Right renal cortex interstitium (tissue), 3 donors: Measurements from ENCODE around the gene EFEMP1. TPM values are rescaled to one million over a fixed set of nuclear protein-coding genes. Genes with fewer than 3 reads are reported as not detected.

ENCODE experiments used
- DNase-seq, 3 donors: peaks; one replicate each; pipeline ENCODE4 v3.0.0-alpha.2; 2013; ENCODE audit warnings: low read depth in 3 of 3, low spot score in 2 of 3
- polyA plus RNA-seq, 3 donors: library from polyadenylated mRNA; unstranded; fragments of 120-200 nt; gene quantifications; one replicate each; pipeline ENCODE4 v1.2.1, GENCODE V29; 2013; ENCODE audit not compliant: insufficient read length in 3 of 3

The EFEMP1 gene
- polyA plus RNA-seq, 3 donors = 91.9 to 111 (median 107) TPM

DNA sequence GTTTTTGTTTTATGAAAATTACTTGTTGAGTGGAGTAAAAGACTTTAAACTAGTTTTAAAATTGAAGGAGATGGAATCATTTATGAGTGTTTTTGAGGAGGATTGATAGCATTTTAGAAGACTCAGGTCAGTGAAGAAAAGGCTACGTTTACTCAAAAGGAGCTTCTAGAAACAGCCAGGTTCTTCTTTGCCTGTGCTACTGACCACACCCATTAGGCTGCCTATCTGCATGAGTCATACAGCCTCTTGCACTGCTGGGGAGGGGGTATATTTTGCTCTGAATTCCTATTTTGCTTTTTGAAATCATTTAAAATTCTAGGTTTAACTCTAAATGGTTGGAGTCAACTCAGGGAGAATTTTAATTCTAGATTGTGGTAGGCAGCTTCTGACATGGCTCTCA, 22.3 kb downstream of the EFEMP1 start:
- DNase-seq = no peak

DNA sequence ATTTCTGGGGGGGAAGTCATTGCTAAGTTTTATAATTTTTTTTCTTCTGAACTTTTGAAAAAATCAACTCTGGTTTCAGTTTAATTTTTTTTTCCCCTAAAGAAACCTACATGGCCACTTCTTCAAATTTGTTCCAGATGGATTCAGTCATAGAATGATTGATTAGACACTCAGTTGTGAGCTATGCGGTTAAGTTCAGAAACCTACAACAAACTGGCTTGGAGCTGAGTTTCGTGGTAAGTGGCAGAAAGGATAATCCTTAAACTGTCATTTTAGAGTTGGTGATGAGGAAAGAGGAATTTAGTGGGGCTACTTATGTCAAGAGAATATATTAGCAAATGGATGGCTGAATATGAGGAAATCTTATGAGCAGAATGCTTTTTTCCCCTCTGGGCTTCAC, 23.7 kb downstream of the EFEMP1 start:
- DNase-seq = no peak

DNA sequence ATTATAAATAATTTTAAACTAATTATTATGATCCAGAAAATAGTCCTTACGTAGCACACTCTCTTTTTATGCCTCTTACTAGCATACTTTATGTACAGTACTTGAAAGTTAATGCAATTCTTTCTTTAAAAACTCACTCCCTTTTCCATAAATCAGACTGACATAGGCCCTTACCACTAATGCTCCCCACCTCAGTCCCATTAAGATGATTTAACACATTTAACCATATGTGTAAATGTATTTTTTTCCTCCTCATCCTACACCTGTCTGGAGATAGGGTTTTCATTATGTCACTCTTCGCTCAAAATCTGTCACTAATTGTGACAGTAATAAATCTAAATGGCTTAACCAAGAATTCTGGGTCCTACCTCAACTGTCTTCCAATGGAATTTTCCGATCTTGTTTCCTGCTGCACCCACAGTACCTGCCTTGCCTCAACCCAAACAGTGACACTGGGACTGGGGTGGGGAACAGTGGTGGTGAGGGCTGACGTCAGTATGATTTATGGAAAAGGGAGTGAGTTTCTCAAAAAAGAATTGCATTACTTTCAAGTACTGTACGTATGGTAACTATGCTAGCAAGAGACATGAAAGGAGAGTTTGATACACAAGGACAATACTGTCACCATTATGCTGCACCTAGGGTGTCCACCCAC, 25.1 kb downstream of the EFEMP1 start:
- no peak for DNase-seq

DNA sequence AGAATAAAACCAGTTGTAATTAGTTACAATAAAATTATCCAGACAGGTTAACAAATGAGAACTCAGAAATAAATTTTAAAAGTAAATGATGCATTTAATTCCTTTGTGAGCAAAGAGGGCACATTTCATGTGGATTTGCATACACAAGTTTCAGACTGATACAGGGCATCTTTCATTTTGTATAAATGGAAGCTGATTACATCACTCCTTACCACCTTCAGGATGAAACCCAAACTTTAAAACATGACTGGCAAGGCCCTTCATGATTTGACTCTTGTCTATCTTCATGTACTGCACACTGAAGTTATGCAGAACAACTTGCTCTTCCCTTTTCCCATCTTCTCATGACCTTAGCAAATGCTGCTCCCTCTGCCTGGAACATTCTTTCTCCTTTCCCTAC, 26.9 kb downstream of the EFEMP1 start:
- no peak for DNase-seq

DNA sequence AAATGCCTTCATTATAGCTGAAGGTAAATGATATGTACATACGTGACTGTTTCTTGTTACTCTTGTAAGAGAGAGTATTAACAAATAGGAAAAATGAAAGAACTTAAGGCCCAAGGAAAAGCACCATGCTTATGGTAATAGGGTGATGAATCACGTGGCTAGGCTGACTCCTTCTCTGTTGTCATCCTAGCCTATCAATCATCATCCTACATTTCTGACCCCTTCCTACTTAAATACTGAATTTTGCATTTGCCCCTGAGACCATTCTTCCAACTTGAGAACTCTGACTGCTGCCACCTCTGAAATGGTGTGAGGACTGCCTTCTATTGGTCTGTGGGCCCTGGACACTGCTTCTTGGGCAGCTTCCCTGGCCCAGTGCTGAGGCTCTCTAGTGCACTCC, 28.9 kb downstream of the EFEMP1 start:
- no peak for DNase-seq

DNA sequence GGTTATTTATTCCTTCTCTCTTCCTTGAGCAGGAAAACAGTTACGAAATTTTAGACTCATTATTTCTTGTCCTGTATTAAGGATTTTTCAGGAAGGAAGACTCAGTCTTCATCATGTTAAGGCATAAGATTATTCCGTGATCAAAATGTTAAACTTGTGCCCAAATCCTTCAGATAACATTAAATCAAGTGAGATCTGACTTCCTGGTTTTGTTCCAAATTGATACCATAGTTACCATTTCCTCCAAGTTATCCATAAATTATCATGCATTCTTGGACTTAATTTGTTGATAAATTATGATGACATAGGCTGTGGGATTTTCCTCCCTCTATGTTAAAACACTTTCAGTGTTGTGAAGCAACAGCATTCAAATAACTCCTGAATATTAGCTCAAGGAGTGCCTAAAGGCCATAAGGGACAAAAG, 31.9 kb downstream of the EFEMP1 start:
- DNase-seq = no peak

DNA sequence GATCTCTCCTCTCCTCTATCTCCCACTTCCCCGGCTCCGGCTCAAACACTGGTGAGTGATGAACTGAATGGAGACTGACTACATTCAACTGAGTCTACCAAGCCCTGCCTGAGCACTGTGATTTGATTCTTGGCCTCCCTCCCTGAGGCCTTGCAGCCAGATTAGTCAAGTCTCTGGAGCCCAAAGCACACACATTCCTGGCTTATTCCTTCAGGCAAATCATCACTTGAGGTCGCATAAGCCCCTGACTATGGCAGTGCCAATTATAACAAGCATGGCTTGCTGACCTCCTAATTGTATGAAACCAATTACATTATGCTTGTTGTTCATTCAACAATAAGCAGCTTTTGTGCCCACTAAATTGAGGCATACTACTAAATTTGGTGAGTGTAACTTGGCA, 34.6 kb downstream of the EFEMP1 start:
- DNase-seq = no peak

DNA sequence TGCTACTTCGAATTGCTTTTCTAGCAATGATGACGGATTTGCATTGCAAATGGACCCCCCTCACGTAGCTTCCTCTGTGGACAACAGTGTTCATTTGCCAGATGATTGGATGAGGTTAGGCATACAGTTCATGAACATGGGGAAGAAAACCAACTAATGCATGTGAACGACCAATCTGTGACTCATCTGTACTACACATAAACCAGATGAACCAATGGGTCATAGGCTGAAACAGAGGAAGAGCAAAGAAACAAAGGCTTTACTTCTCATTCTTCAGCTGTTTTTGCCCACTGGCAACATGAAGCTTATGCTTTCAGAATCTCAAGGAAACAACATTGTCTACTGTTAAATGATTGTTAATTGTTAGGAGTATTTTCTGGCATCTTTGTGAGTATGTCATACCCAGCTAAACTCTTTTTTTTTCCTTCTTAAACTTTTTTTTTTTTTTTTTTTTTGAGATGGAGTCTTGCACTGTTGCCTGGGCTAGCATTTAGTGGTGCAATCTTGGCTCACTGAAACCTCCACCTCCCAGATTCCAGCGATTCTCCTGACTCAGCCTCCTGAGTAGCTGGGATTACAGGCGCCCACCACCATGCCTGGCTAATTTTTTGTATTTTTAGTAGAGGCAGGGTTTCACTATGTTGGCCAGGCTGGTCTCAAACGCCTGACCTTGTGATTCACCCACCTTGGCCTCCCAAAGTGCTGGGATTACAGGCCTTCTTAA, 35.5 kb downstream of the EFEMP1 start:
- no peak for DNase-seq

DNA sequence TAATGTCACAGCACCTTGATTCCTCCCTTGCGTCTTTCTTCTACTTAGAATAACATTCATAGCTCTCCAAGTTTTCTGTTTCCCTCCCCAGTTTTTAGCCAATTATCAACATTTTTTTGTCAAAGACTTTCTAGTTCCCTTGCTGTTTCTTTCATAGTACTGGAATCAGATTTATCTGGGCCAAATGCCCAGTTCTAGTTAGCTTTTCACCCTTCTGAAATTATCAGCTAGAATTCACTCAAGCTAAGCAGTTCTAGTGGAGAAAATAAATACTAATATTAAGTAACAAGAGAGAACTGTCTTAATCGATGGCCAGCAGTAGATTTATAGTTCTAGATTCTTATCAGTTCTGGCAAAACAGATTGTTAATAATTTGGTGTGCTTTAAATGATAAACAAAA, 36.2 kb downstream of the EFEMP1 start:
- no peak for DNase-seq

DNA sequence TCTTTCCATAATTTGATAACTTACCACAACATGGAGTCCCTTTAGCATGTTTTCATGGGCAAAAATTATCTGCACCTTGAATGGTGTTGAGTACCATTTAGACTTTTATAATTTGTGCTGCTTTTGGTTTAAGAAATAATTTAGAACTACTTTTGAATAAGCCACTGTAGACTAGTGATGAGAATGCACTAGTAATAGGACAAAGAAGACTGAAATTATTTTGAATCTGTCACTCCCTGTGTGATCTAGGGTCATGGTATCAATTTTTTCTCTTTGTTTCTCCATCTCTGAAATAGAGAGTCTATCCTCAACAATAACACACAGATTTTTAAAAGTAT, 37.7 kb downstream of the EFEMP1 start:
- no peak for DNase-seq

DNA sequence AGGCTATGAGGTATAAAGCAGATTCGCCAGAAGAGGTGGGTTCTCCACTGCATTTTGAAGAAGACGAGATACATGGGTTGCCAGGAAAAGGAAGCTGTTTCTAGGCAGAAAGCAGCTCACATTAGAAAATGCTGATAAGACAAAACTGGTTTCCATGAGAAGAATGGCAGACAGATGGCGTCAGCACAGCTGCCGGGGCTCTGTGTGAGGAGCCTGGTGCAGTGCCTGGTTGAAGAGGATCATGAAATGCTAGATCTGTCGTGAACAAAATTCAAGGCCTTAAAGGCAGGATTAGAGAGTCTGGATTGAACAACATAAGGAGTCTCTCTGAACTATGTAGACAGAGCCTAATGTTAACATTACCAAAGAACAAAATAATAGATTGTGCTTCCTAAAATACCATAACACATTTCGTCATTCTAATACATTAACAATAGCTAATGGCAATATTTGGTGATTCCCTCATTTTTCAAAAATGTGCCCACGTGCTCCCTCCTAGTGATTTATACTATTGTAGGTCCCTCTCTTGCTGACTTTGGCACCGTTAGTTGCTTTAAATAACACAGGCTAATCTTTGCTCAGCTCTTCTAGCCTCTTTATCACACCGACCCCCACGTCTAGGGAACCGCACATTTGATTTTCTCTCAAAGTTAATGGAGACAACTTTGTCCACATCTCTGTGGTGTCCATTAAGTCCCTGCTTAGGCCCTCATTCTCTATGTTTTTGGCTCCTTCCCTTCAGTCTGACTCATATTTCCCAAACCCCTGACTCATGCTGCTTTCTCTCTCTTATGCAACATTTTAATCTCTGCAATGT, 38.2 kb downstream of the EFEMP1 start:
- no peak for DNase-seq

DNA sequence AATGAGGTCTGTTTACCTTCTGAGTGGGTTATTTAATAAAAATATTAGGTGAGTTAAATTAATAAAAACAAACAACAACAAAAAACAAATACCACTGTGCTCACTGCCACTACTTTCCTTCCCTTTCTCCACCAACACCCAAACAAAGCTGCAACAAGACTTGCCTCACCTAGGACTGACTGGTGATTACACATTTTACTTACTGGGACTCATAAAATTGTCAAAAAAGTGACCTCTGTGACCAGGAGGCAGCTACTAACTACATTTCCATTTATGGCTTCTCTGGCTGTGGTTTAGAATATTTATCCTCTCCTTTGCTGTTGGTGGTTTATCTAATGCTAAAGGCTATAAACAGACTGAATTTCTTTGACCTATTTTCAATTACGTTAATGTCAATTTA, 39.8 kb downstream of the EFEMP1 start:
- DNase-seq = no peak

DNA sequence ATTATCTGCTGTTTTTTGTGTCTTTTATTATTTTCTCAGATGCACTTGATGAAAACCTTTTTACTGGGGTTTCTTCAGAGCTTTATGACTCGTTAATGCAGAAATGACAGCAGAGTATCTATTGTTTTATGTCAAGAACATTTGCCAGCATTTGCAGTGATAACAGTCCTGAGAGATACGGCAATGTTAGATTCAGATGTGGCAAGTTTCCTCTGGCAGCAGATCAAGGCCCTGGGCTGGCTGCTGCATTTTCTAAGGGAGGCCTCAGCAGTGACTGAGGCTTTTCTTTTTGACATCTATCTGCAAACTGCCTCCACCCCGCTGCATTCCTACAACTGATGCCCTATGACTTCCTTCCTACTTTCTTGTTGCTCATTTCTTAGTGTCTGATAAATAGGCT, 40.2 kb downstream of the EFEMP1 start:
- no peak for DNase-seq

DNA sequence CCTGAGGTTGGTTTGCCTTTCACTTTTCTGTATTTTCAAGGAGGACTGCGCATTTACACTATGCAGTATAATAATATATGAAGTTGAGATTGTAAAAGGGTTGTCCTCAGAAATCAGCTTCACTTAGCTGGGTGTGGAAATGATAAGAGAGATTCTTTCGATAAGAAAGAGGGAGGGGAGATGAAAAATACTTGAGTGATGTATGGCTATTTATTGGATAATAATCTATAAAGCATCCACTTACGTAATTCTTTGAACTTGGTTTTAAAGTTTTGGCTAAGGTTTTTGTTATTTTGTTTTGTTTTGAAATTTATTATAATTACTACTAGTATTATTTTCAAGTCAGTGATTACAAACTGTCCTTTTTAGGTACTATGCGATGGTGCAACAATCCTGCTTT, 40.6 kb downstream of the EFEMP1 start:
- no peak for DNase-seq

DNA sequence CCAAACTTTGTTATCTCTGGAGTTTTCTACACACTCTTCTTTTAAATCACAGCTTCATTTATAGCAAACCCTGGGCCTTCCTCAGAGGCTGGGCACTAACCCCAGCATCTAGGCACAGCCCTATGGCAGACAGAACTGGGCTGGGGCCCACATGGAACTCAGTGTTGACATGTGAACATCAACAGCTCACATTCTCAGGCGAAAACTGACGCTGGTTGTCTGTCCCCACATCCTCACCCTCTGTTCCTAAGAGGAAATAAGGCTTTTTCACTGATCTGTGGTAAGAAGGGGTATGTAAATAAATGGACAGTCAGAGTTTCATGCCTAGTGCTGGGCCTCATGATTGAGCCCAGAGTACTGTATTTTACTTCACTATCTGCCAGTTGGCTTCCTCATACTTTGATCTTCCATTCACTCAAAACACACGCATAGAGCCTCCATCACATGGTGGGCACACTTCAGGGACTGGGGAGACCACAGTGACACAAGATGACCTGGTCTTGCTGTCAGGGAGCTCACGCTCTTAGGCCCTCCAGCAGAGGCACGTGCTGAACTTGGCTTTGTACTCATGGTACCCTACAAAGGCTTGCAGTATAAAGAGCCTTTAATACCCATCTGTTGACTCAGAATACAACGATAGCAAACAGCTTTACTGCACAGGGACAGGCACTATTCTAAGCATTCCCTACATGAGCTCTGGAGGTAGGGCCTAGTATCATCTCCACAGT, 43.0 kb downstream of the EFEMP1 start:
- no peak for DNase-seq

DNA sequence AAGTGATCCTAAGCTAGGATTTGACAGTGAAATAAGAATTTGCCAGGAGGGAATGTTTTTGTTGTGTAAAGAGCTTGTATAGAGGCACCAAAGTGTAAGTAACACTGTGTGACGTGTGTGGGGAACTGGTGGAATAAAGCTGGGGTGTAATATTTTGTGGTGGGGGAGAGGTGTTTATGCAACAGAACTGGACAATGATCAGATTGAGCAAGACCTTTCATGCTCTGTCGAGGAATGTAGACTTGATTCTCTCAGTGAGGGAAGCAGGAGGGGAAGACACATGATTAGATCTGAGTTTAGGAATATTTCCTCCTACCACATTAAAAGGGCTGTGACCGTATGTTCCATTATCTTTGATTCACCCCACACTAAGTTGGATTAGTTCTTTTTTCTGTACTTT, 43.6 kb downstream of the EFEMP1 start:
- DNase-seq = no peak

DNA sequence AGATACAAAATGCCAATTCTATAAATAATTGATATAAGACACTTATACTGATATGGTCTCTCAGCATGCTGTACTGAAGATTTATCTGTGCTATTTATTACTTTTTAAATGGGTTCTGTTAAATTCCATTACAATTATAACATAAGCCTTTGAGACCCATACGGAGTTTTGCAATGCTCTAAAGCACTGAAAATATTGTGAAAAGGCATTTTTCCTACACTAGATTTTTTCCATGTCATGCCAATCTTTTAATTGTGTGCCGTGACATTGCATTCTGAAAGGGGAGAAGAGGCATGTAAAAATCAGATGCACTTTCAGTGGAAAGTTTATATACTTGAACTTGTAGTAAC, 46.5 kb downstream of the EFEMP1 start:
- DNase-seq = no peak

DNA sequence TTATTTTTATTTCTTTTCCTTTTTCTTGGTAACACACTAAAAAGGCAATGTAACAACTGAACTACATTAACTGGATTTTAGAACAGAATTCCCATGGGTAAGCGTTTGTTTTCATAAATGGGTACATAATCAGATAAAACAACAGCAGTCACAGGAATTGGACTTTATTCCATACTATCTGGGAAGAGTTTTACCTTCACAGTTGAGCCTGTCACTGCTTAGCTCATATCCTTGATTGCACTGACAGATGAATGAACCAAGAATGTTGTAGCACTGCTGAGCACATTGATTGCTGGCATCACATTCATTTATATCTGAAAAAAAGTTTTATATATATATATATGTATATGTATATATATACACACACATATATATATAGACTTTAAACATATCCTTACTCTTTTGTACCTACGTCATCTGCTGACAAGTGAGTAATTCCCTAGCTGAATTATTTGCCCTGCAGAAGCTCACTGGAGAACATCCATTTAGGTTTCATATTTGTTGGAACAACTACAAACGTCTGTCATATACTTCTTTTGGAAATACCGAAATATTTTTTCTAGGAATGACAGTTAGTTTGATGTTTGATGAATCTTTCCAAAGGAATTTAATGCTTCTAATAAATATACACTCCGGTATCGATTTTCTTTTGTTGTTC, 47.0 kb downstream of the EFEMP1 start:
- no peak for DNase-seq

DNA sequence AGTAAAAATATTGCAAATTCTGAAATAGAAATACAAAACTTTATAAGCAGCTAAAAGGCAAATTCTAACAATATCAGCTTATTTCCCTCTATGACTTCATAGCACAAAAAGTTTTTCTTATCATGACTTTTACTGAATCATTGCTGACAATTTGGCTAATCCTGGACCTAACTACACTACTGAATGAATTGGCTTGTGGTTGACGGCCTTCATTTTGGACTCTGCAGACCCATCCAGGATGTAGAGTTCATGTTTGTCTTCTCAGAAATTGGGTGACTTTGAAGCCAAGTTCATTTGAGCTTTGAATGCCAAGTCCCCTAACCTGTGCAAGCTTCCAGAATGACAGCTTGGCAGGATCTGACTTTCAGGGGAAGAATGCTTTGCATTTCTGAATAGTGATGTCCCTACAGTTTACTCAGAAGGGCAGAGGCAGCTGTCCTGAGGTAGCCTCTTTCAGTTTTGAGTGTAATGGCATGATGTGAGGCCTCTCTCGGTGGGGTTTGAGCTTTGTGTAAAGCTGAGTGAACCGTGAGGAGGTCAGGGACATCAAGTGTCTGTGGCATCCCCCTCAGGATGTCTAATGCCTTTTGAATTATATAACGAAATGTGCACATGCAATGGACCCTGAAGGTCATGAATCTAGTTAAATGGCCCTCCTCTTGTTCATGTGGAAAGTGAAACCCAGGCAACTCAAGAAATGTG, 48.0 kb downstream of the EFEMP1 start:
- DNase-seq = no peak

DNA sequence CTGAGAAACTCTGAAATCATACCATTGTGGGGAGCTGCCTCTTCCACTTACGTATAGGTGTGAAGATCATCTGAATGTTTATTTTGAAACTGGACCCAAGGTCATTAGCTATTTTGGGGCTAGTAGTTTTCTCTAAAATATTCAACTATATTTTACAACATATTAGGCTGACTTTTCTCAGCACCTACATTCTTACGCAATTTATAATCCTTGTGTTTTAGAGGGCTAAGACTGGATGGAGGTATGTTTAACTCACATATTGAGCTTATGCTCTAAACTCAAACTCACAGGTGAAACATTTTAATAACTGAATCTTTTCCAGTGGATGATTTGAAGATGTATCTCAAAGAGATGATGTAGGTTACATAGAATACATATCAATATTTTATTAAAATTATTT, 49.2 kb downstream of the EFEMP1 start:
- DNase-seq = no peak
